HG03521 (cell line): Measurements from ENCODE around the gene UGT1A3.

Source experiments
- ATAC-seq: cut with Tn5 transposase; IDR thresholded peaks from one replicate; pipeline ENCODE4 v1.9.1; 2021; ENCODE audit warnings: mild to moderate bottlenecking, moderate library complexity; ENCODE audit not compliant: unreplicated experiment

UGT1A3 gene

GRCh38 chr2:233793465-233794127 lies 64.8 kb downstream of the UGT1A3 start:
- ATAC-seq = no peak

- ATAC-seq = no peak
Measured at GRCh38 chr2:233794128-233794658, 65.4 kb downstream of the UGT1A3 start.

- ATAC-seq = no peak
Measured at GRCh38 chr2:233795735-233796171, 66.9 kb downstream of the UGT1A3 start.

- no peak for ATAC-seq
Measured at GRCh38 chr2:233796254-233796653, 67.4 kb downstream of the UGT1A3 start.

GRCh38 chr2:233798335-233799086 lies 69.7 kb downstream of the UGT1A3 start:
- no peak for ATAC-seq

- no peak for ATAC-seq
Measured at GRCh38 chr2:233799087-233799665, 70.3 kb downstream of the UGT1A3 start.

- no peak for ATAC-seq
Measured at GRCh38 chr2:233799716-233800115, 70.9 kb downstream of the UGT1A3 start.

GRCh38 chr2:233800208-233800607 lies 71.4 kb downstream of the UGT1A3 start:
- no peak for ATAC-seq

- ATAC-seq = no peak
Measured at GRCh38 chr2:233801357-233802131, 72.7 kb downstream of the UGT1A3 start.

GRCh38 chr2:233802132-233802815 lies 73.4 kb downstream of the UGT1A3 start:
- ATAC-seq = no peak

GRCh38 chr2:233803292-233803911 lies 74.6 kb downstream of the UGT1A3 start:
- no peak for ATAC-seq

- ATAC-seq = no peak
Measured at GRCh38 chr2:233803994-233804393, 75.2 kb downstream of the UGT1A3 start.

- ATAC-seq = no peak
Measured at GRCh38 chr2:233807215-233807865, 78.5 kb downstream of the UGT1A3 start.

- ATAC-seq = no peak
Measured at GRCh38 chr2:233807966-233808935, 79.4 kb downstream of the UGT1A3 start.

- no peak for ATAC-seq
Measured at GRCh38 chr2:233810385-233810784, 81.5 kb downstream of the UGT1A3 start.

- no peak for ATAC-seq
Measured at GRCh38 chr2:233811087-233811486, 82.2 kb downstream of the UGT1A3 start.

- ATAC-seq = no peak
Measured at GRCh38 chr2:233811732-233812131, 82.9 kb downstream of the UGT1A3 start.
